Body of pancreas (tissue), 4 donors: ENCODE measurements around the gene FXYD2. TPM values are rescaled to one million over a fixed set of nuclear protein-coding genes. Genes with fewer than 3 reads are reported as not detected.
A peak's percentile ranks its signal among the peaks of the same experiment; 100 is the strongest.

Experiments used
- ATAC-seq: fragments of 150-250 bp; one replicate; pipeline ENCODE4 v1.9.1; 2016
- DNase-seq, 4 donors: peaks; one replicate each; pipeline ENCODE4 v3.0.0-alpha.2; 2019
- H3K27ac ChIP-seq, 4 donors: fragments of 200-600 bp; sonication (generic); 1 replicate in 3 of 4; 2 replicates in 1 of 4; pipeline versions ENCODE4 v1.5.1 to v1.6.1; 2016 to 2019; ENCODE audit warnings: mild to moderate bottlenecking in 1 of 4, mixed read lengths in 1 of 4, moderate library complexity in 1 of 4
- H3K27me3 ChIP-seq, 2 donors: fragments of 200-600 bp; sonication (generic); one replicate each; pipeline ENCODE4 v1.6.0; 2016; ENCODE audit warnings: mild to moderate bottlenecking in 1 of 2
- H3K36me3 ChIP-seq, 2 donors: fragments of 200-600 bp; sonication (generic); replicated peaks in 1 of 2; 2 replicates each; pipeline ENCODE4 v1.5.1; 2016; ENCODE audit warnings: low read depth in 2 of 2; ENCODE audit not compliant: insufficient read depth in 1 of 2
- H3K4me1 ChIP-seq: fragments of 200-600 bp; sonication (generic); one replicate; pipeline ENCODE4 v1.6.0; 2016
- H3K4me3 ChIP-seq, 2 donors: fragments of 200-600 bp; sonication (generic); 1 replicate in 1 of 2; 2 replicates in 1 of 2; pipeline ENCODE4 v1.5.1; 2016 to 2019
- H3K9me3 ChIP-seq, 3 donors: fragments of 200-600 bp; sonication (generic); 1 replicate in 2 of 3; 2 replicates in 1 of 3; pipeline ENCODE4 v1.5.1; 2016
- POLR2A ChIP-seq, 3 donors: fragments of 450-650 bp; IDR thresholded peaks; one replicate each; pipeline ENCODE4 v1.6.1; 2016; ENCODE audit warnings: antibody characterized with exemption in 3 of 3, mild to moderate bottlenecking in 2 of 3
- WGBS, 2 donors: methylation state at CpG; one replicate each; pipeline ENCODE4 v1.1.5; 2017; 5-methylcytosine and 5-hydroxymethylcytosine counted together
- intact Hi-C: fragments of 100-400 bp; cut with DNase I; formaldehyde crosslinking; loops from one replicate; pipeline ENCODE4 v1.15.1; 2023
- total RNA-seq, 2 donors: library from RNA; depleted of rRNA; stranded (reverse); fragments of >200 nt; gene quantifications; one replicate each; pipeline ENCODE4 v1.1.0, GENCODE V29; 2016
- TF ChIP-seq, protein P1 (sequence below), 7 experiments: fragments of 450-650 bp in 4 of 7; fragments of 200-600 bp in 3 of 7; sonication (generic) in 3 of 7; IDR thresholded peaks; one replicate each; pipeline ENCODE4 v1.5.1; 2016 to 2019; ENCODE audit warnings: antibody characterized with exemption in 7 of 7

FXYD2 gene
- total RNA-seq, 2 donors from 2014 or later = 290 to 396 TPM

DNA sequence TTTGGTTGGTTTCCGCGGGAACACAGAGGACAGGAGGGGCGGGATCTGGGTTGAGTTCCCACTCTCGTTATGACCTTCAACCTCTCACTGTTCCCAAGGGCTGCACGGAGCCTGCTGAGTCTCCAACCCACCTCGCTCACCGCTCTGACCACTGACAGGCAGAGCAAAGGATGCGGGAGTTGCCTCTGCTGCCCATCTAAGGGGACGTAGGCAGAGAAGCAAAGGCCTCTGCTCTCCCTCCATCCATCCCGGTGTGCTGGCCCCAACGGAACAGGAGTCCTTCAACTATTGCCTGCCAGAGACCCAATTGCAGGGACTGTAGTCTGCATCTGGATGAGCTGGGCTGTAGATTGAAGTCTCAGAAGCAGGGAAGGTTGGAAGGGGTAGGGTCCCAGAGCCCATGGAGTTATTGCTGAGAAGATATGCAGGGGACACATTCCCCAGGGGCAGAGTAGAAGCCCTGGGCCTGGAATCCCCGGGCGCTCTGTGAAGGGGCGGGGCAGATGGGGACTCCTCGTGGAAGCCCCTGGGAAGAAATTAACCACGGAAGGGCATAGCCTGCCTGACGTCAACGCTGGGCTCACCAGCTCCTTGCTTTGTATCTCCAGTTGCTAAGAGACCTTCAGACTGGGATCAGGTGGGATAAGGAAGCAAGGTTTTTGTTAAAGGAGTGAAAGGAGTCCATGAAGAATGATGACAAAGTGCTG, 12.7 kb upstream of the FXYD2 start:
- 60 to 68% methylated on average over 18 of the region's 18 CpGs for WGBS, 2 donors
- Histone ChIP-seq H3K27ac (peak overlapping the region in 3 of 4 donors; percentile 4 to 41 (median 21)), H3K27me3 (no peaks in the 10 kb centered on the region), H3K4me1 (peaks cover 53% of the 10 kb centered on the region), H3K36me3 (no peaks in the 10 kb centered on the region), H3K4me3 (no peak overlapping the region), H3K9me3 (no peaks in the 10 kb centered on the region)
- DNase-seq (peak in 1 of 4 donors; percentile 9), ATAC-seq (no peak)
- TF ChIP-seq POLR2A (IDR thresholded peaks at IDR 0.05) = no peak
- TF ChIP-seq, protein P1, sequence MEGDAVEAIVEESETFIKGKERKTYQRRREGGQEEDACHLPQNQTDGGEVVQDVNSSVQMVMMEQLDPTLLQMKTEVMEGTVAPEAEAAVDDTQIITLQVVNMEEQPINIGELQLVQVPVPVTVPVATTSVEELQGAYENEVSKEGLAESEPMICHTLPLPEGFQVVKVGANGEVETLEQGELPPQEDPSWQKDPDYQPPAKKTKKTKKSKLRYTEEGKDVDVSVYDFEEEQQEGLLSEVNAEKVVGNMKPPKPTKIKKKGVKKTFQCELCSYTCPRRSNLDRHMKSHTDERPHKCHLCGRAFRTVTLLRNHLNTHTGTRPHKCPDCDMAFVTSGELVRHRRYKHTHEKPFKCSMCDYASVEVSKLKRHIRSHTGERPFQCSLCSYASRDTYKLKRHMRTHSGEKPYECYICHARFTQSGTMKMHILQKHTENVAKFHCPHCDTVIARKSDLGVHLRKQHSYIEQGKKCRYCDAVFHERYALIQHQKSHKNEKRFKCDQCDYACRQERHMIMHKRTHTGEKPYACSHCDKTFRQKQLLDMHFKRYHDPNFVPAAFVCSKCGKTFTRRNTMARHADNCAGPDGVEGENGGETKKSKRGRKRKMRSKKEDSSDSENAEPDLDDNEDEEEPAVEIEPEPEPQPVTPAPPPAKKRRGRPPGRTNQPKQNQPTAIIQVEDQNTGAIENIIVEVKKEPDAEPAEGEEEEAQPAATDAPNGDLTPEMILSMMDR (IDR thresholded peaks at IDR 0.05) = no peak
- intact Hi-C loops = no loop called here

DNA sequence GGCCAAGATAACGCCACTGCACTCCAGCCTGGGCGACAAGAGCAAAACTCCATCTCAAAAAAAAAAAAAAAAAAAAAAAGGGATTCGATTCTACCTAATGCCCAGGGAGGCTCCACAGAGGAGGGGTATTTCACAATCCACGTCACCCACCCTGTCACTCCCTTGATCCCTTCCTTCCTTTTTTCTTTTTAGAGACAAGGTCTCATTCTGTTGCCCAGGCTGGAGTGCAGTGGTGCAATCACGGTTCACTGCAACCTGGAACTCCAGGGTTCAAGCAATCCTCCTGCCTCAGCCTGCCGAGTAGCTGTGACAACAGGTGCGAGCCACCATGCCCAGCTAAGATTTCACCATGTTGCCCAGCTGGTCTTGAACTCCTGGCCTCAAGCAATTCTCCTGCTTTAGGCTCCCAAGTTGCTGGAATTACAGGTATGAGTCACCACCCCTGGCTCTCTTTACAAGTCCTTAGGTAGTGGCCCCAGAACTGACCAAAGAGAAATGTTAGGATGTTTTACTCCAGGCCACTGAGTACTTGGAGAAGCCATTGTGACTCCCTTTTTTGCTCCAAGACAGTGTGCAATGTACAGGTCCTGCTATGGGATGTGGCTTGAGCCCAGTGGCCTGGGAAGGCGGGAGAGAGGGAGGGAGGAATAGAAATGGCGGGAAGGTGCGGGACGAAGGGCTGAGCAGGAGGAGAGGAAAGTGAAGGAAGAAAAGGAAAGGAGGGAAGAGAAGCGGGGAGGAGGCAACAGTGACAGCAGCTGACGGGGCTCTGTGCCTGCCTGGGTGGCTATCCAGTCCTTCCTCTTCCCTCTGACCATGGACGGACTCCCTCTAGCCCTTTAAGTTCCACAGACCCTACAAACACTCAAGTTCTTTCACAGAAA, 11.8 kb upstream of the FXYD2 start:
- Histone ChIP-seq H3K9me3 (no peaks in the 10 kb centered on the region), H3K27me3 (no peaks in the 10 kb centered on the region), H3K27ac (peak overlapping the region in 2 of 4 donors; percentile 21 to 41), H3K36me3 (no peaks in the 10 kb centered on the region), H3K4me1 (peaks cover 62% of the 10 kb centered on the region), H3K4me3 (no peak overlapping the region)
- TF ChIP-seq POLR2A (IDR thresholded peaks at IDR 0.05) = no peak
- TF ChIP-seq, protein P1 (IDR thresholded peaks at IDR 0.05) = no peak
- ATAC-seq (no peak), DNase-seq (no peak)
- WGBS, 2 donors = 75 to 80% methylated on average over 14 of the region's 14 CpGs
- intact Hi-C loops = no loop called here

GRCh38 chr11:117835576-117835975, 11.0 kb upstream of the FXYD2 start:
- no peaks in the 10 kb centered on the region for H3K36me3 ChIP-seq
- WGBS, 2 donors = 91 to 95% methylated on average over 8 of the region's 8 CpGs
- no peaks in the 10 kb centered on the region for H3K9me3 ChIP-seq
- TF ChIP-seq, protein P1 (IDR thresholded peaks at IDR 0.05) = no peak
- TF ChIP-seq POLR2A (IDR thresholded peaks at IDR 0.05) = no peak
- peak overlapping the region in 3 of 4 donors; percentile 81 to 90 (median 88) for H3K27ac ChIP-seq
- peaks cover 65% of the 10 kb centered on the region for H3K4me1 ChIP-seq
- no peak for DNase-seq
- H3K27me3 ChIP-seq = no peaks in the 10 kb centered on the region
- intact Hi-C loops = no loop called here
- no peak overlapping the region for H3K4me3 ChIP-seq
- no peak for ATAC-seq

DNA sequence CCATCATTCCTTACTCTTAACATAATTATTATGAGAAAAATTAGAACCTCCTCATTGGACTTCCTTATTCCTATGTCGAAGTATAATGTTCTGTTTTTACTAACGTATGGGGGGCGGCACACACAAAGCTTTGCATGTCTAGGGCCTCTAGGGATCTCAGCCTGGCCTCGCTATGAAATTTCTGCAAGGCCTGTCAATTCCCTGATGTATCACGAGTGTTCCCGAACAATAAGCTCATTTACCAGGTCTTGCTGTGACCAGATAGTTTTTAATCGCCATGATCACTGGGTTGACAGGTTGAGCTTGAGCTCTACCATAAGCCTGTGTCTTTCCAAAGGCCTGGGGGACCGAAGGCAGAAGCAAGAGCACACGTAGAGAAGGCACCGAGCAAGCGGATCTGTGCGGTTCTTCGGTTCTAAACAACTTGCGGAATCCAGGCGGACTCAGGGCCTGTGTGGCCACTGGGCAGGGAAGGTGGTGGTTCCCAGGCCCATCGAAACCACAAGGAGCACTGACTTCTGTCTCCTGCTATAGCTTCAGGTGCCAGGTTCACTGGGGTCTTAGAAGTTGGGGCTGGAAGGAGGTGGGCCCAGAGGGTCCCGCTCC, 10.4 kb upstream of the FXYD2 start:
- no peak for ATAC-seq
- peaks cover 71% of the 10 kb centered on the region for H3K4me1 ChIP-seq
- TF ChIP-seq, protein P1 (IDR thresholded peaks at IDR 0.05) = no peak
- TF ChIP-seq POLR2A (IDR thresholded peaks at IDR 0.05) = no peak
- DNase-seq = peak in 1 of 4 donors; percentile 9
- H3K27me3 ChIP-seq = no peaks in the 10 kb centered on the region
- WGBS, 2 donors = 78 to 82% methylated on average over 17 of the region's 17 CpGs
- intact Hi-C loops = no loop called here
- no peaks in the 10 kb centered on the region for H3K9me3 ChIP-seq
- H3K4me3 ChIP-seq = no peak overlapping the region
- no peaks in the 10 kb centered on the region for H3K36me3 ChIP-seq
- H3K27ac ChIP-seq = peak overlapping the region; percentile 32 to 90 (median 84)
